Stimulated activated CD8-positive, alpha-beta memory T cell treated with anti-CD3 and anti-CD28 coated beads, Interleukin-12 subunit alpha, Interleukin-12 subunit beta, amount 100 ng/mL, for 24 hours (primary cell): ENCODE data around the gene STRN3.
"Not testable (repeated sequence)": the region's sequence is repeated elsewhere in the genome, so short reads cannot be mapped to it uniquely, and the experiment has no call there.

Experiments
- DNase-seq: peaks from one replicate; pipeline ENCODE4 v3.0.0-alpha.2; 2020; ENCODE audit errors: extremely low read depth

Gene STRN3

GRCh38 chr14:31000629-31001338, 25.4 kb downstream of the STRN3 start:
- no peak for DNase-seq

DNA sequence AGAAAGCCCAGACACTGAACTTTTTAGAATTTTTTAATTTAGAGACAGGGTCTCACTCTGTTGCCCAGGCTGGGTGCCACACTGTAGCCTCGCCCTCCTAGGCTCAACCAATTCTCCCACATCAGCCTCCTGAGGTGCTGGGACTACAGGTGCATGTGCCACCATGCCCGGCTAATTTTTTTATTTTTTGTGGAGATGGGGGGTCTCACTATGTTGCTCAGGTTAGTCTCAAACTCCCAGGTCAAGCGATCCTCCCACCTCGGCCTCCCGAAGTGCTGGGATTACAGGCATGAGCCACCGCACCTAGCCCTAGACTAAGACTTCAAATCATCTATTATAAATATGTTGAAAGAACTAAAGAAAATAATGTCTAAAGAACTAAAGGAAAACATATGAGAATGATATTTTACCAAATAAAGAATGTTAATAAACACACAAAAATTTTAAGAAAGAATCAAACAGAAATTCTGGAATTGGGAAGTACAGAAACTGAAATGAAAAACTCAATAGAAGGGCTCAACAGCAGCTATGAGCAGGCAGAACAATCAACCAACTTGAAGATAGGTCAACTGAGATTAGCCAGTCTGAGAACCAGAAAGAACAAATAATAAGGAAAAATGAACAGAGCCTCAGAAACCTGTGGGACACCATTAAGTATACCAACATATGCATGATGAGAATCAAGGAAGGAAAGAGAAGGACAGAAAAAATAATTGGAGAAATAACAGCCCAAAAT, 27.0 kb downstream of the STRN3 start:
- no peak for DNase-seq

DNA sequence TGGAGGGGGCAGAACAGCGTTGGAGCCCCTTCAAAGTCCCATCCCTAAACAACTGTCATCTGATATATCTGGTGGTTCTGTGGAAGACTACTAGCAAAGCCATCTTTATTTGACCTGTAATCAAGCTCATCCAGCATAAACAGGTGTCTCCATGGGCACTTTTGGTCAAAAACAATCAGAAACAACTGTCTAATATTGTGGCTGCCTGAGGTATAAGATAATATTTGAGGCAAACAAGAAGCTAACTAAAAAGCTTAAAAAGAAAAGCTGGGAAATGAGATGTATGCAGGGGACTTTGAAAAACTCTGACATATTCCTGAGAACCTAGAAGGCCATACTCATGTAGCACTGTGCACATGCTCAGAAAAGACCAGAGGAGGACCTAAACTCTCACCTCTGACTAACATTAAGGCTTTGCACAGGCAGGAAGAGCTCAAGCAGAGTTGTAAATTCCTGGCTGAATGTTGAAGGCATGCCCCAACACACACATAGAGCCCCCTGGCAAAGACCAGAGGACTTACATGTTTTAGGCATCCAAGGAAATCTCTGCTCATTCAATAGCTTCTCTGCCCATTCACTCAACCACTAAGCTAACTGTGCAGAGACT, 28.0 kb downstream of the STRN3 start:
- DNase-seq, result no peak

DNA sequence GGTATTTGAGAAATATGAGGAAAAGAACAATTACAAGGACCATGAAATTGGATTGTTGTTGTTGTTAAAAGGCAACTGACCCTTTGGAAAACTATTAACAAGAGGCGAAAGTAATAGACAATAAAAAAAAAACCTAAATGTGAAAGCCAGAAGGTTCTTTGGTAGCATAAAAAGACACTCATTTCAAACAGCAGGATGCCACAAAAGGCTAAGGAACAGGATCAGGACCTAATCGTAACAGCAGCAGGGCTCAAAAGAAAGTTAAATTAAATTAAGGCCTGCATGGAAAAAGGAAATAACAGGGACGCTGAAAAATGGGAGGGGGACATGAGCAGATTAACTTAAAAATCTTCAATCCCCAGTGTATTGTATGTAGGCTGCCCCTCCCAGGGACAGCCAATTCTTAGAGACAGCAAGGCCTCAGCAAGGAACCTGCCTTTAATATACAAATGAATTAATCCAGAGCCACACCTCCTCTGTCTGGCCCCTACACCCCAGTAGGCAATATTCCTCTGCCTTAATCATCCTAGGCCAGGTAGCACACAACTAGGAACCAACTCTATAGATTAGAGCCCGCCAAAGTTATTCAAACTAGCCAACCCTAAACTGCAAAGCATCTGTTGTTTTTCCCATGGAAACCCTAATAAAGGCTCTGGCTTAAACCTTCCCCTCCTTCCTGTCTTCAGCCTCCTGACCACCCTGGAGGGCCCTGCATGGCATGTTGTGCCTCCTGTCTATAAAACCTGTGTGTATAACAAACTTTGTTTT, 29.1 kb downstream of the STRN3 start:
- DNase-seq, result no peak

- DNase-seq, result no peak
These were observed 30.5 kb downstream of the STRN3 start for GRCh38 chr14:30995689-30996088.

- no peak for DNase-seq
These were observed 31.2 kb downstream of the STRN3 start for GRCh38 chr14:30994681-30995620.

DNA sequence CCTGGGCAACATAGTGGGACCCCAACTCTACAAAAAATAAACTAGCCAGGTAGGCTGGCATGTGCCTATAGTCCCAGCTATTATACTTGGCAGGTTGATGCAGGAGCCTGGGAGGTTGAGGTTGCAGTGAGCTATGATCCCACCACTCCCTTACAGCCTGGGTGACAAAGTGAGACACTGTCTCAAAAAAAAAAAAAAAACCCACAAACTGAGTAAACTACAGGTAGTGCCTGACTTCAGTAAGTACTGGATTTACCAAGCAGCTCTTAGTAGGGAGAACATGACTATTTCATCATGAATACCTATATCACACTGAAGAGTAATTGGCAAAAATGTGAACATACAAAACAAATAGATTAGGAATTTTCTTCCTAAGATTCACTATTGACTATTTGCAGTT, 33.1 kb downstream of the STRN3 start:
- DNase-seq, result no peak

GRCh38 chr14:30991408-30991807, 34.8 kb downstream of the STRN3 start:
- no peak for DNase-seq

DNA sequence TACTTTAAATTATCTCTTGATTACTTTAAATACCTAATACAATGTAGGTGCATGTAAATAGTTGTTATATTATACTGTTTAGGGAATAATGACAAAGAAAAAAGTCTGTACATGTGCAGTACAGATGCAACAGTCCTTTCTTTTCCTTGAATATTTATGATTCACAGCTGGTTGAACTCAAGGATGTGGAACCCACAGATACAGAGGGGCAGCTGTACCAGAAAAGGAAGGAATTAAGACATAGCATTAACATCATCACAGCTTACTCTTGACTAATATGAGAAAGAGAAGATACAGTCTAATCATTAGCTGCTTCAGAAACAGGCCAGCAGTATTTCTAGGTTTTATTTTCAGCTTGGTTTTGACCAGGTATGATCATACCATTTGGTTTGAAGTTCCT, 35.4 kb downstream of the STRN3 start:
- no peak for DNase-seq

- no peak for DNase-seq
These were observed 37.7 kb downstream of the STRN3 start for GRCh38 chr14:30988509-30988908.

DNA sequence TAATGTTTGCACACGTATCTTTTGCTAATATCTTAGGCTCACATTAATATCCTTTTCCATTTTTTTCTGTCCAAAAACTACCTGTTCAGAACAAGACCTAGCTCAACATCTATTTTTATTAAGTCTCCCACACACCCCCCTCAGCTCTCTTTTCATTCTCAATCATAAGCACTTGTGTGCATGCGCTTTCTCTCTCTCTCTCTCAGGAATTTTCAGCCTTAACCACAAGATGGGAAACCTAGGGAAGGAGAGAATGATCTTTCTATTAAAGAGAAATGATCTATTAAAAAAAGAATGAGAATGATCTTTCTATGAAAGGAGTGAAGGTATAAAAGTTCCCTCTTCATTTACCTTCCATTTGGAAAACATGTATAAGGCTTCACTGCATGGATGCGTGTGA, 40.4 kb downstream of the STRN3 start:
- DNase-seq, result no peak

GRCh38 chr14:30983858-30984257, 42.3 kb downstream of the STRN3 start:
- no peak for DNase-seq

DNA sequence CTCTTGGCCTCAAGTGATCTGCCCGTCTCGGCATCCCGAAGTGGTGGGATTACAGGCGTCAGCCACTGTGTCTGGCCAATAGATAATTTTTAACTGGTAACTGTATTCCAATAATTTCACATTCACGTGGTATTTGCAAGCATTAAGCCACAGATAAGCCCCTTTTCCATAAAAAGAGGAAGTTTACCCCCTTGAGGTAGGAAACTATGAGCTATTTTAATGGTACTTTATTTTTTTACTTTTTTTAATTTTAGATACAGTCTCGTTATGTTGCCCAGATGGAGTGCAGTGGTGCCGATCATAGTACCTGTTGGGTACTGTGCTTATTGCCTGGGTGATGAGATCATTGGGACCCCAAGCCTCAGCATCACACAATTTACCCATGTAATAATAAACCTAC, 43.6 kb downstream of the STRN3 start:
- DNase-seq, result no peak

DNA sequence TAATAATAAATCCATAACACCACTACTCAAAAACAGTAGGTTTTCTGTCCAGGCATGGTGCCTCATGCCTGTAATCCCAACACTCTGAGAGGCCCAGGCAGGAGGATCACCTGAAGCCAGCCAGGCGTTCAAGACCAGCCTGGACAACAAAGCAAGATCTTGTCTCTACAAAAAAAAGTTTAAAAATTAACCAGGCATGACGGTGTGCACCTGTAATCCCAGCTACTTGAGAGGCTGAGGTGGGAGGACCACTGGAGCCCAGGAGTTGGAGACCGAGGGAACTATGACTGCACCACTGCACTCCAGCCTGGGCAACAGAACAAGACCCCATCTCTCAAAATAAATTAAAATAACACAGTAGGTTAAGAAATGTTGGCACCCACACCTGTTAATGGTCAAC, 45.2 kb downstream of the STRN3 start:
- DNase-seq, result no peak

DNA sequence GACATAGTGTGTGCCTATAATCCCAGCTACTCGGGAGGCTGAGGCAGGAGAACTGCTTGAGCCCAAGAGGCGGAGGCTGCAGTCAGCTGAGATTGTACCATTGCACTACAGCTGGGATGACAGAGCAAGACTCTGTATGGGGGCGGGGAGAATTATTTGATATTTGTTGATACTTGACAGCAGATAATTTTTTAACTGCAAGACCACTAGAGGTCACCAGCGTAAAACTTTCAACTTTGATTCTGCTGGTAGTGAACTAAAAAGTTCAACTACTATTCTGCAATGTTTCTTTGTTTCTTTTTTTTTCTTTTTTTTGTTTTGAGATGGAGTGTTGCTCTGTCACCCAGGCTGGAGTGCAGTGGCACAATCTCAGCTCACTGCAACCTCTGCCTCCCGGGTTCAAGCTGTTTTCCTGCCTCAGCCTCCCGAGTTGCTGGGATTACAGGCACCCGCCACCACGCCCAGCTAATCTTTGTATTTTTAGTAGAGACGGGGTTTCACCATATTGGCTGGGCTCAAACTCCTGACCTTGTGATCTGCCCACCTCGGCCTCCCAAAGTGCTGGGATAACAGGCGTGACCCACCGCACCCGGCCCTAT, 46.0 kb downstream of the STRN3 start:
- DNase-seq, result not testable (repeated sequence)

- no peak for DNase-seq
These were observed 48.4 kb downstream of the STRN3 start for GRCh38 chr14:30977752-30978151.

DNA sequence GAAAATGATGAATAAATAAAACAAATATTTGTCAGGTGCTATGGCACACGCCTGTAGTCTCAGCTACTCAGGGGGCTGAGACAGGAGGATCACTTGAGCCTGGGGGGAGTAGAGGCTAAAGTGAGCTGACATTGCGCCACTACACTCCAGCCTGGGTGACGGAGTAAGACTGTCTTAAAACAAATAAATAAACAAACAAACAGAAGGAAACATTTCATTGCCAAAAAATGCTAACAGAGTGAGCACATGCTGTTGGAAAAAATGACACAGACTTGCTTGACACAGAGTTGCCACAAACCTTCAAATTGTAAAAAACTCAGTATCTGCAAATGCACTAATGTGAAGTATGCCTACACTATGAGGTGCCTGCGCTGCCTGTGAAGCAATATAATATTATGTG, 51.6 kb downstream of the STRN3 start:
- DNase-seq, result no peak

DNA sequence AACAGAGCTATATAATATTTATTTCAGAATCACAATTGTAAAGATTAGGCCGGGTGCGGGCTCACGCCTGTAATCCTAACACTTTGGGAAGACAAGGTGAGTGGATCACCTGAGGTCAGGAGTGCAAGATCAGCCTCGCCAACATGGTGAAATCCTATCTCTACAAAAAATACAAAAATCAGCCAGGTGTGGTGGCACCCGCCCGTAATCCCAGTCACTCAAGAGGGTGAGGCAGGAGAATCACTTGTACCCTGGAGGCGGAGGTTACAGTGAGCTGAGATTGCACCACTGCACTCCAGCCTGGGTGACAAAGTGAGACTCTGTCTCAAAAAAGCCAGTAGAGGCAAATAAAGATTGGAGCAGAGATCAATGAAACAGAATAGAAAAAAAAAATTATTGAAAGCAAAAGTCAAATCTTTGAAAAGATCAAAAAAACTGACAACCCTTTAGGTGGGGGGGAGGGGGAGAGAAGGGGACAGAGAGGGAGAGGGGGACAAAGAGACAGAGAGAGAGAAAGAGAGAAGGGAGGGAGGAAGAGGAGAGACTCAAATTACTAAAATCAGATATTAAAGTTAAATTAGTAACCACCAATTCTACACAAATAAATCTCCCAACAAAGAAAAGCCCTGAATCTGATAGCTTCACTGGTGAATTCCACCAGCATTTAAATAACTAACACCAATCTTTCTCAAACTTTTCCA, 53.1 kb downstream of the STRN3 start:
- no peak for DNase-seq

GRCh38 chr14:30972036-30972732, 54.0 kb downstream of the STRN3 start:
- DNase-seq, result not testable (repeated sequence)

DNA sequence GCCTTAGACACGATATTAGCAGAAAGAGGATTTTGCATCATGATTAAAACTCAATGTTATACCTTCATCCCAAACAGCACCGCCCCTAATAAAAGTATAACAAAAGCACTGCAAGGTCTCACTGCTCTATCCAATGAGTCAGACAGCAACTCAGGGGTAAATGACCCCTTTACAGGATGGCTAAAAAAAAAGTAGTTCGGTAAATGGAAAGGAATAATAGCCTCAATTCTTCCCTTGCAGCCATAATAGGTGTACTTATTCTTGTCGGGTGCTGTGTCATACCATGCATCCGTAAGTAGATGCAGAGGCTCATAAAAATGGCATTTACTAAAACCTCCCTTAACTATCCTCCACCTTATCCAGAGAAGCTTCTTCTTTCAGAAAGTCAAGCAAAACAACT, 54.6 kb downstream of the STRN3 start:
- no peak for DNase-seq
